GM21526 (cell line): ENCODE measurements around the gene SFXN5.

Experiments
- ATAC-seq: cut with Tn5 transposase; IDR thresholded peaks from one replicate; pipeline ENCODE4 v1.9.1; 2021; ENCODE audit warnings: moderate library complexity; ENCODE audit not compliant: unreplicated experiment, low FRiP score

Gene SFXN5

GRCh38 chr2:72959995-72960981, 111.2 kb downstream of the SFXN5 start:
- no peak for ATAC-seq

GRCh38 chr2:72959554-72959953, 112.0 kb downstream of the SFXN5 start:
- no peak for ATAC-seq

GRCh38 chr2:72958542-72959385, 112.7 kb downstream of the SFXN5 start:
- no peak for ATAC-seq

- ATAC-seq, result no peak
Measured at GRCh38 chr2:72956936-72957335, 114.6 kb downstream of the SFXN5 start.

- ATAC-seq, result no peak
Measured at GRCh38 chr2:72956050-72956395, 115.5 kb downstream of the SFXN5 start.

- no peak for ATAC-seq
Measured at GRCh38 chr2:72955228-72956049, 116.1 kb downstream of the SFXN5 start.

GRCh38 chr2:72954376-72955227, 116.9 kb downstream of the SFXN5 start:
- ATAC-seq, result no peak

GRCh38 chr2:72953976-72954375, 117.5 kb downstream of the SFXN5 start:
- ATAC-seq, result no peak

GRCh38 chr2:72953528-72953927, 118.0 kb downstream of the SFXN5 start:
- no peak for ATAC-seq

GRCh38 chr2:72952961-72953360, 118.6 kb downstream of the SFXN5 start:
- no peak for ATAC-seq

GRCh38 chr2:72952110-72952823, 119.2 kb downstream of the SFXN5 start:
- ATAC-seq, result no peak

GRCh38 chr2:72951303-72952095, 120.0 kb downstream of the SFXN5 start:
- ATAC-seq, result no peak

GRCh38 chr2:72950558-72951255, 120.8 kb downstream of the SFXN5 start:
- ATAC-seq, result no peak

GRCh38 chr2:72949642-72950041, 121.9 kb downstream of the SFXN5 start:
- no peak for ATAC-seq

- ATAC-seq, result no peak
Measured at GRCh38 chr2:72949045-72949444, 122.5 kb downstream of the SFXN5 start.

GRCh38 chr2:72947952-72948830, 123.3 kb downstream of the SFXN5 start:
- no peak for ATAC-seq

- ATAC-seq, result no peak
Measured at GRCh38 chr2:72946466-72946865, 125.0 kb downstream of the SFXN5 start.
